GM23338 (cell line): Measurements from ENCODE around the gene NID1. TPM values are rescaled to one million over a fixed set of nuclear protein-coding genes. Genes with fewer than 3 reads are reported as not detected.

ENCODE experiments used
- ATAC-seq: fragments of 200-7000 bp; cut with Tn5 transposase; 3 replicates; pipeline ENCODE4 v1.9.1; 2020
- DNase-seq: peaks from one replicate; pipeline ENCODE4 v3.0.0-alpha.2; 2015; ENCODE audit warnings: low spot score
- H2AFZ ChIP-seq: fragments of 200-600 bp; sonication (generic); 2 replicates; pipeline ENCODE4 v1.8.0; 2016; ENCODE audit warnings: antibody characterized with exemption, mild to moderate bottlenecking, moderate library complexity
- H3F3A ChIP-seq: fragments of 200-600 bp; sonication (generic); replicated peaks from 2 replicates; pipeline ENCODE4 v1.8.0; 2017; ENCODE audit warnings: antibody characterized with exemption, mixed run types, low read depth
- H3K27ac ChIP-seq: fragments of 200-600 bp; sonication (generic); 2 replicates; pipeline ENCODE4 v1.6.1; 2016; ENCODE audit warnings: low read depth
- H3K27me3 ChIP-seq: fragments of 200-600 bp; sonication (generic); 2 replicates; pipeline ENCODE4 v1.8.0; 2016; ENCODE audit warnings: mild to moderate bottlenecking, mixed run types, moderate library complexity; ENCODE audit not compliant: insufficient read depth
- H3K36me3 ChIP-seq: fragments of 200-600 bp; sonication (generic); 2 replicates; pipeline ENCODE4 v1.8.0; 2016; ENCODE audit warnings: mild to moderate bottlenecking; ENCODE audit not compliant: insufficient read depth
- H3K4me1 ChIP-seq: fragments of 200-600 bp; sonication (generic); 2 replicates; pipeline ENCODE4 v1.8.0; 2016; ENCODE audit warnings: mild to moderate bottlenecking, moderate library complexity; ENCODE audit not compliant: insufficient read depth
- H3K4me2 ChIP-seq: fragments of 200-600 bp; sonication (generic); 2 replicates; pipeline ENCODE4 v1.7.1; 2017; ENCODE audit warnings: mixed run types
- H3K4me3 ChIP-seq: fragments of 200-600 bp; sonication (generic); 2 replicates; pipeline ENCODE4 v1.6.1; 2016; ENCODE audit warnings: mixed run types
- H3K79me2 ChIP-seq: fragments of 200-600 bp; sonication (generic); replicated peaks from 2 replicates; pipeline ENCODE4 v1.8.0; 2017; ENCODE audit warnings: mild to moderate bottlenecking; ENCODE audit not compliant: insufficient read depth
- H3K9me2 ChIP-seq: fragments of 200-600 bp; sonication (generic); 2 replicates; pipeline ENCODE4 v1.8.0; 2017; ENCODE audit not compliant: insufficient read depth
- H4K20me1 ChIP-seq: fragments of 200-600 bp; sonication (generic); replicated peaks from 2 replicates; pipeline ENCODE4 v1.8.0; 2017; ENCODE audit warnings: mild to moderate bottlenecking; ENCODE audit not compliant: insufficient read depth
- H3K27ac Mint-ChIP-seq: 2 replicates; pipeline ENCODE4 v1.8.0; 2020; ENCODE audit warnings: inconsistent platforms, mild to moderate bottlenecking, moderate library complexity, mixed read lengths
- H3K27me3 Mint-ChIP-seq: 3 replicates; pipeline ENCODE4 v1.8.0; 2022; ENCODE audit warnings: low read depth, mild to moderate bottlenecking, moderate library complexity, mixed read lengths, inconsistent platforms; ENCODE audit not compliant: insufficient read depth, poor library complexity
- H3K36me3 Mint-ChIP-seq: 3 replicates; pipeline ENCODE4 v1.8.0; 2021; ENCODE audit warnings: low read depth, mild to moderate bottlenecking, inconsistent platforms, moderate library complexity, mixed read lengths
- H3K4me1 Mint-ChIP-seq: 3 replicates; pipeline ENCODE4 v1.8.0; 2020; ENCODE audit warnings: mild to moderate bottlenecking, inconsistent platforms, mixed read lengths
- H3K4me3 Mint-ChIP-seq: 3 replicates; pipeline ENCODE4 v1.8.0; 2021; ENCODE audit warnings: moderate library complexity, mild to moderate bottlenecking, inconsistent platforms, mixed read lengths
- H3K9me3 Mint-ChIP-seq: 3 replicates; pipeline ENCODE4 v1.8.0; 2020; ENCODE audit warnings: moderate library complexity, mild to moderate bottlenecking, inconsistent platforms, mixed read lengths
- CREB1 ChIP-seq: fragments of 250-450 bp; sonication (Bioruptor Pico); IDR thresholded peaks from 2 replicates; pipeline ENCODE4 v1.5.0; 2020; ENCODE audit warnings: low read depth, mild to moderate bottlenecking, moderate library complexity
- CTCF ChIP-seq, 2 experiments: fragments of 200-600 bp in 1 of 2; sonication (generic) in 1 of 2; conservative IDR thresholded peaks; 2 replicates each; pipeline versions ENCODE4 v1.5.1 to v1.6.1; 2016 to 2017; ENCODE audit warnings: antibody characterized with exemption in 2 of 2, low read depth in 2 of 2, mild to moderate bottlenecking in 2 of 2, moderate library complexity in 1 of 2
- ETS1 ChIP-seq: IDR thresholded peaks from 2 replicates; pipeline ENCODE4 v1.6.1; 2016; ENCODE audit warnings: antibody characterized with exemption
- EZH2 ChIP-seq: fragments of 200-600 bp; sonication (generic); IDR thresholded peaks from one replicate; pipeline ENCODE4 v1.8.0; 2017; ENCODE audit warnings: antibody characterized with exemption, mild to moderate bottlenecking, low read depth; ENCODE audit not compliant: unreplicated experiment
- JUNB ChIP-seq: IDR thresholded peaks from one replicate; pipeline ENCODE4 v1.6.1; 2016; ENCODE audit warnings: antibody characterized with exemption; ENCODE audit not compliant: unreplicated experiment
- NANOG ChIP-seq: IDR thresholded peaks from 2 replicates; pipeline ENCODE4 v1.6.1; 2016; ENCODE audit warnings: antibody characterized with exemption, borderline replicate concordance
- POLR2AphosphoS5 ChIP-seq: IDR thresholded peaks from 2 replicates; pipeline ENCODE4 v1.6.1; 2016; ENCODE audit warnings: antibody characterized with exemption, low read depth
- REST ChIP-seq: IDR thresholded peaks from one replicate; pipeline ENCODE4 v1.6.1; 2018; ENCODE audit warnings: antibody characterized with exemption; ENCODE audit not compliant: unreplicated experiment
- STAT1 ChIP-seq: IDR thresholded peaks from one replicate; pipeline ENCODE4 v1.6.1; 2016; ENCODE audit warnings: antibody characterized with exemption; ENCODE audit not compliant: unreplicated experiment
- ZNF114 ChIP-seq: fragments of 250-450 bp; sonication (Bioruptor Pico); IDR thresholded peaks from 2 replicates; pipeline ENCODE4 v1.5.0; 2020; ENCODE audit warnings: mild to moderate bottlenecking, moderate library complexity
- ZNF331 ChIP-seq: fragments of 250-450 bp; sonication (Bioruptor Pico); IDR thresholded peaks from 2 replicates; pipeline ENCODE4 v1.5.0; 2020; ENCODE audit warnings: low read depth, mild to moderate bottlenecking, moderate library complexity
- ZNF462 ChIP-seq: fragments of 250-450 bp; sonication (Bioruptor Pico); IDR thresholded peaks from 2 replicates; pipeline ENCODE4 v1.5.0; 2020; ENCODE audit warnings: mild to moderate bottlenecking, moderate library complexity
- polyA plus RNA-seq: library from polyadenylated mRNA; unstranded; fragments of >200 nt; fragmentation: Nextera tagmentation; extraction: Ambion mirVana; gene quantifications from 2 replicates; pipeline ENCODE4 v1.2.1, GENCODE V29; 2016
- total RNA-seq: library from RNA; depleted of rRNA; stranded (reverse); fragments of >200 nt; shearing (Covaris generic); gene quantifications from 2 replicates; pipeline ENCODE4 v1.2.3, GENCODE V29; 2014

Gene NID1
- total and polyA plus RNA-seq, 2 experiments from 2014 or later = 7.1 to 32.5 TPM

- no peak overlapping the region for H3K27ac ChIP-seq
- H3K36me3 ChIP-seq = 0 out of 2 replicates have a peak, but pooled peaks cover 9% of the 10 kb centered on the region
- H3K4me1 ChIP-seq = no peaks in the 10 kb centered on the region
- H4K20me1 ChIP-seq = no peaks in the 10 kb centered on the region
- no peaks in the 10 kb centered on the region for H3K79me2 ChIP-seq
- peaks cover 38% of the 10 kb centered on the region for H3K36me3 Mint-ChIP-seq
- H3K27me3 ChIP-seq = no peaks in the 10 kb centered on the region
- no peak overlapping the region for H3K4me3 ChIP-seq
- no peak overlapping the region for H3K4me3 Mint-ChIP-seq
- H3K4me1 Mint-ChIP-seq = no peaks in the 10 kb centered on the region; the same call in 2 of the 3 replicates
- H3K9me2 ChIP-seq = no peaks in the 10 kb centered on the region
- TF ChIP-seq STAT1 = no peak
- no peak for TF ChIP-seq ZNF462 (CRISPR knock-in tag)
- TF ChIP-seq CREB1 = no peak
- TF ChIP-seq POLR2AphosphoS5 = no peak
- no peak for TF ChIP-seq ETS1
- TF ChIP-seq CTCF (conservative IDR thresholded peaks at IDR 0.05; ENCODE audit: low read depth in 2 of 2) = no peak
- no peak for TF ChIP-seq NANOG
- TF ChIP-seq JUNB = no peak
- TF ChIP-seq REST = no peak
- no peak for TF ChIP-seq EZH2
- TF ChIP-seq ZNF331 (CRISPR knock-in tag) = no peak
- TF ChIP-seq ZNF114 (CRISPR knock-in tag) = no peak
- no peaks in the 10 kb centered on the region for H3F3A ChIP-seq
- H3K4me2 ChIP-seq = no peak overlapping the region
- H3K27me3 Mint-ChIP-seq = peaks cover 6% of the 10 kb centered on the region
- peaks cover 29% of the 10 kb centered on the region for H3K9me3 Mint-ChIP-seq
- DNase-seq (no peak), ATAC-seq (no peak)
- H2AFZ ChIP-seq = no peak overlapping the region
- H3K27ac Mint-ChIP-seq = no peak overlapping the region
Observed at GRCh38 chr1:235990330-235990795, 74.5 kb downstream of the NID1 start.
